Measurements from ENCODE around the gene RSBN1. TPM values are rescaled to one million over a fixed set of nuclear protein-coding genes. Genes with fewer than 3 reads are reported as not detected.

The RSBN1 gene
- total RNA-seq, 1 experiment from 2014 or later: 9.9 TPM

DNA sequence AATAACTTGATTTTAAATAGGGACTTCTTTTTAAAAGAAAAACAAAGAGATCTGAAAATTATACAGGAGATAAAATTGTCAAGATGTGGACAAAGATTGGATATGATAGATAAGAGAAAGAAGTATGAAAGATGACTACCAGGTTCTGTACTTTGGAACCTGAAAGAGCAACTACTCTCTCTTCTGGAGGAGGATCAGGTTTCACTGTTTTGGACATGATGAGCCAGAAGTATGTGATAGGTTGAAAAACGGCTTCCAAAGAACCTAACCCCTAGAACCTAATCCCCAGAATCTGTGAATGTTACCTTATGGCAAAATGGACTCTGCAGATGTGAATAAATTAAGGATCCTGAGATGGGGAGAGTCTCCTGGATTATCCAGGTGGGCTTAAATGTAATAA, 26.2 kb downstream of the RSBN1 start:
- intact Hi-C loops (cut with micrococcal nuclease; ENCODE audit: unreplicated experiment): no loop called here
- CTCF ChIA-PET: no interaction called here
- no TSS peak for BruUV-seq (replicated peaks)
- TF ChIP-seq, protein P1, sequence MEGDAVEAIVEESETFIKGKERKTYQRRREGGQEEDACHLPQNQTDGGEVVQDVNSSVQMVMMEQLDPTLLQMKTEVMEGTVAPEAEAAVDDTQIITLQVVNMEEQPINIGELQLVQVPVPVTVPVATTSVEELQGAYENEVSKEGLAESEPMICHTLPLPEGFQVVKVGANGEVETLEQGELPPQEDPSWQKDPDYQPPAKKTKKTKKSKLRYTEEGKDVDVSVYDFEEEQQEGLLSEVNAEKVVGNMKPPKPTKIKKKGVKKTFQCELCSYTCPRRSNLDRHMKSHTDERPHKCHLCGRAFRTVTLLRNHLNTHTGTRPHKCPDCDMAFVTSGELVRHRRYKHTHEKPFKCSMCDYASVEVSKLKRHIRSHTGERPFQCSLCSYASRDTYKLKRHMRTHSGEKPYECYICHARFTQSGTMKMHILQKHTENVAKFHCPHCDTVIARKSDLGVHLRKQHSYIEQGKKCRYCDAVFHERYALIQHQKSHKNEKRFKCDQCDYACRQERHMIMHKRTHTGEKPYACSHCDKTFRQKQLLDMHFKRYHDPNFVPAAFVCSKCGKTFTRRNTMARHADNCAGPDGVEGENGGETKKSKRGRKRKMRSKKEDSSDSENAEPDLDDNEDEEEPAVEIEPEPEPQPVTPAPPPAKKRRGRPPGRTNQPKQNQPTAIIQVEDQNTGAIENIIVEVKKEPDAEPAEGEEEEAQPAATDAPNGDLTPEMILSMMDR (IDR thresholded peaks at IDR 0.05; ENCODE audit: unreplicated experiment): no peak
- H3K4me1 Mint-ChIP-seq (ENCODE audit: low read depth, unreplicated experiment): peaks cover 31% of the 10 kb centered on the region
- H3K36me3 Mint-ChIP-seq (ENCODE audit: insufficient read depth, unreplicated experiment): no peaks in the 10 kb centered on the region
- no peak overlapping the region for H3K4me3 Mint-ChIP-seq (ENCODE audit: low read depth, unreplicated experiment)
- no peak overlapping the region for H3K27ac Mint-ChIP-seq (ENCODE audit: unreplicated experiment)
- H3K9me3 Mint-ChIP-seq (ENCODE audit: low read depth, unreplicated experiment): no peaks in the 10 kb centered on the region
- DNase-seq: no peak
- H3K27me3 Mint-ChIP-seq (ENCODE audit: unreplicated experiment): no peaks in the 10 kb centered on the region

DNA sequence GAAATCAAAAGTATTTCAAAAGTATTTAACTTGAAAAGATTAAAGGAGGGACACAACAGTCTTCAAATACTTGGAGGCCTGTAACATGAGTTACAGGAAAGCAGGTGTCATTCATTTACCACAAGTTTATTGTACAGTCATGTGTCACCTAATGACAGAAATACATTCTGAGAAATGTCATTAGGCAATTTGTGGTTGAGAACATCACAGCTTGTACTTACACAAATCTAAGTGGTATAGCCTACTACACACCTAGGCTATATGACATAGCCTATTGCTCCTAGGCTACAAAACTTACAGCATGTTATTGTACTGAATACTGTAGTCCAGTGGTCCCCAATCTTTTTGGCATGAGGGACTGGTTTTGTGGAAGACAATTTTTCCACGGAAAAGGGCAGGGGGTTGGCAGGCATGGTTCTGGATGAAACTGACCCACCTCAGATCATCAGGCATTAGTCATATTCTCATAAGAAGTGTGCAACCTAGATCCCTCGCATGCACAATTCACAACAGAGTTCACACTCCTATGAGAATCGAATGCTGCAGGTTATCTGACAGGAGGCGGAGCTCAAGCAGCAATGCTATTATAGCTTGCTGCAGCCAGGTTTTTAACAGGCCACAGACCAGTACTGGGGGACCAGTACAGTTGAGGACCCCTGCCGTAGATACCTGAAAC, 28.0 kb downstream of the RSBN1 start:
- peaks cover 31% of the 10 kb centered on the region for H3K4me1 Mint-ChIP-seq (ENCODE audit: low read depth, unreplicated experiment)
- TF ChIP-seq, protein P1 (IDR thresholded peaks at IDR 0.05; ENCODE audit: unreplicated experiment): no peak
- peak overlapping the region; percentile 10 for H3K27ac Mint-ChIP-seq (ENCODE audit: unreplicated experiment)
- no TSS peak for BruUV-seq (replicated peaks)
- intact Hi-C loops (cut with micrococcal nuclease; ENCODE audit: unreplicated experiment): no loop called here
- CTCF ChIA-PET: no interaction called here
- DNase-seq: no peak
- no peak overlapping the region for H3K4me3 Mint-ChIP-seq (ENCODE audit: low read depth, unreplicated experiment)
- H3K9me3 Mint-ChIP-seq (ENCODE audit: low read depth, unreplicated experiment): no peaks in the 10 kb centered on the region
- no peaks in the 10 kb centered on the region for H3K36me3 Mint-ChIP-seq (ENCODE audit: insufficient read depth, unreplicated experiment)
- no peaks in the 10 kb centered on the region for H3K27me3 Mint-ChIP-seq (ENCODE audit: unreplicated experiment)

- TF ChIP-seq, protein P1 (IDR thresholded peaks at IDR 0.05; ENCODE audit: unreplicated experiment): no peak
- Mint-ChIP-seq H3K4me3 (ENCODE audit: low read depth, unreplicated experiment) (no peak overlapping the region), H3K27ac (ENCODE audit: unreplicated experiment) (peak overlapping the region; percentile 10), H3K27me3 (ENCODE audit: unreplicated experiment) (no peaks in the 10 kb centered on the region), H3K9me3 (ENCODE audit: low read depth, unreplicated experiment) (peaks cover 3% of the 10 kb centered on the region), H3K4me1 (ENCODE audit: low read depth, unreplicated experiment) (peaks cover 31% of the 10 kb centered on the region), H3K36me3 (ENCODE audit: insufficient read depth, unreplicated experiment) (no peaks in the 10 kb centered on the region)
- intact Hi-C loops (cut with micrococcal nuclease; ENCODE audit: unreplicated experiment): no loop called here
- DNase-seq: peak; percentile 4
- BruUV-seq (replicated peaks): no TSS peak
- CTCF ChIA-PET: no interaction called here
Observed at GRCh38 chr1:113783254-113784103, 28.8 kb downstream of the RSBN1 start.

GRCh38 chr1:113782406-113782805, 29.9 kb downstream of the RSBN1 start:
- Mint-ChIP-seq H3K9me3 (ENCODE audit: low read depth, unreplicated experiment) (peaks cover 3% of the 10 kb centered on the region), H3K27ac (ENCODE audit: unreplicated experiment) (no peak overlapping the region), H3K4me3 (ENCODE audit: low read depth, unreplicated experiment) (no peak overlapping the region), H3K36me3 (ENCODE audit: insufficient read depth, unreplicated experiment) (no peaks in the 10 kb centered on the region), H3K4me1 (ENCODE audit: low read depth, unreplicated experiment) (peaks cover 31% of the 10 kb centered on the region), H3K27me3 (ENCODE audit: unreplicated experiment) (no peaks in the 10 kb centered on the region)
- intact Hi-C loops (cut with micrococcal nuclease; ENCODE audit: unreplicated experiment): no loop called here
- CTCF ChIA-PET: no interaction called here
- TF ChIP-seq, protein P1 (IDR thresholded peaks at IDR 0.05; ENCODE audit: unreplicated experiment): no peak
- no TSS peak for BruUV-seq (replicated peaks)
- DNase-seq: no peak
